Mucosa of descending colon (tissue), 3 donors: Measurements from ENCODE around the gene CIDEB. TPM values are rescaled to one million over a fixed set of nuclear protein-coding genes. Genes with fewer than 3 reads are reported as not detected.

Experiments
- ATAC-seq: fragments of 200-7000 bp; cut with Tn5 transposase; one replicate; pipeline ENCODE4 v1.9.1; 2020; ENCODE audit warnings: mild to moderate bottlenecking, moderate library complexity
- DNase-seq, 3 donors: peaks; one replicate each; pipeline ENCODE4 v3.0.0-alpha.2; 2020
- H3K36me3 ChIP-seq: fragments of 200-600 bp; one replicate; pipeline ENCODE4 v1.8.0; 2021; ENCODE audit warnings: low read depth, mild to moderate bottlenecking
- H3K4me1 ChIP-seq: fragments of 200-600 bp; one replicate; pipeline ENCODE4 v1.8.0; 2021; ENCODE audit warnings: low read depth, mild to moderate bottlenecking
- H3K4me3 ChIP-seq: fragments of 200-600 bp; one replicate; pipeline ENCODE4 v1.8.0; 2021; ENCODE audit warnings: mild to moderate bottlenecking
- H3K9me3 ChIP-seq: fragments of 200-600 bp; one replicate; pipeline ENCODE4 v1.8.0; 2021; ENCODE audit warnings: mild to moderate bottlenecking
- intact Hi-C, 2 donors: fragments of 100-400 bp; cut with DNase I in 1 of 2; cut with micrococcal nuclease in 1 of 2; formaldehyde crosslinking; loops; one replicate each; pipeline versions ENCODE4 v1.11.0 to v1.11.1; 2022; cut with DNase I, micrococcal nuclease
- total RNA-seq, 3 donors: library from RNA; stranded (reverse); fragmentation: NEBNext Ultra II Directional in 2 of 3; extraction: Animal tissue kit (Norgen Biotek cat#: 25700) in 2 of 3; gene quantifications; one replicate each; pipeline versions ENCODE4 v1.2.1 to v1.2.4, GENCODE V29; 2021 to 2023
- TF ChIP-seq, protein P1 (sequence below): fragments of 200-600 bp; IDR thresholded peaks from one replicate; pipeline ENCODE4 v1.8.0; 2022; ENCODE audit warnings: antibody characterized with exemption, mild to moderate bottlenecking
- donor health status: DM: no; HTN: no; CAD: no; lungs with moderate emphysema.
- donor health status: DM: no; HTN: no; CAD: no.
- donor health status: DM: no; HTN: yes; CAD: no.

CIDEB gene
- total RNA-seq, 3 donors from 2014 or later: 8.5 to 15.8 (median 12.1) TPM

DNA sequence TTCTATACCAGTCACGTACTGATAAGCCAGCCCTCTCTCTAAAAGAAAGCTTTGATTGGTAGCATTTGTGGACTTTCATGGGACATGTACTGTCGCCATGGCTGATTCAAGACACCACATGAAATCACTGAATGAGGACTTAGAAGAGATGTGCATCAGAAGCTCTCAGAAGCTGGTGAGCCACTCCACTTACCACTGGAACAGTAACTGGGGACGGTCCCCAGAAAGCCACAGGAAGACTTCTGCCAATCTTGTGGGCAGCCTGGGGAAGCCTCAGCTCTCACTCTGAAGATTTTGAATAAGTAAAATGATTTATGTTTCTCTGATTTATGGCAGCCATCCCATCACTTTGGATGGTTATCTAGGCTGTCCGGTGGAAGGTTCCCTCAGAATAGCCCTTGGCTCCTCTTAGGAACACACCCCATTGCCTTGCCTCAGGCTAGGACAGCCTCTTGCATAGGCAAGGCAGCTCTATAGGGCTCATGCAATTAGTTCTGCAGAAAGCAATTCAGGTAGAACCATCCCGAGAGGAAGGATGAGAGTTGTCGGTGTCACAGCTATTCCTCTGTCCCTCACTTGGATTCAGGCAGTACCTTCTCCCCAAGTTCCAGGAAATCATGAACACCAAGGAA lies 18.0 kb downstream of the CIDEB start:
- Histone ChIP-seq H3K36me3 (no peaks in the 10 kb centered on the region), H3K9me3 (no peaks in the 10 kb centered on the region), H3K4me1 (no peaks in the 10 kb centered on the region), H3K4me3 (no peak overlapping the region)
- TF ChIP-seq, protein P1, sequence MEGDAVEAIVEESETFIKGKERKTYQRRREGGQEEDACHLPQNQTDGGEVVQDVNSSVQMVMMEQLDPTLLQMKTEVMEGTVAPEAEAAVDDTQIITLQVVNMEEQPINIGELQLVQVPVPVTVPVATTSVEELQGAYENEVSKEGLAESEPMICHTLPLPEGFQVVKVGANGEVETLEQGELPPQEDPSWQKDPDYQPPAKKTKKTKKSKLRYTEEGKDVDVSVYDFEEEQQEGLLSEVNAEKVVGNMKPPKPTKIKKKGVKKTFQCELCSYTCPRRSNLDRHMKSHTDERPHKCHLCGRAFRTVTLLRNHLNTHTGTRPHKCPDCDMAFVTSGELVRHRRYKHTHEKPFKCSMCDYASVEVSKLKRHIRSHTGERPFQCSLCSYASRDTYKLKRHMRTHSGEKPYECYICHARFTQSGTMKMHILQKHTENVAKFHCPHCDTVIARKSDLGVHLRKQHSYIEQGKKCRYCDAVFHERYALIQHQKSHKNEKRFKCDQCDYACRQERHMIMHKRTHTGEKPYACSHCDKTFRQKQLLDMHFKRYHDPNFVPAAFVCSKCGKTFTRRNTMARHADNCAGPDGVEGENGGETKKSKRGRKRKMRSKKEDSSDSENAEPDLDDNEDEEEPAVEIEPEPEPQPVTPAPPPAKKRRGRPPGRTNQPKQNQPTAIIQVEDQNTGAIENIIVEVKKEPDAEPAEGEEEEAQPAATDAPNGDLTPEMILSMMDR: no peak
- intact Hi-C loops: no loop called here
- ATAC-seq: no peak
- DNase-seq: no peak

DNA sequence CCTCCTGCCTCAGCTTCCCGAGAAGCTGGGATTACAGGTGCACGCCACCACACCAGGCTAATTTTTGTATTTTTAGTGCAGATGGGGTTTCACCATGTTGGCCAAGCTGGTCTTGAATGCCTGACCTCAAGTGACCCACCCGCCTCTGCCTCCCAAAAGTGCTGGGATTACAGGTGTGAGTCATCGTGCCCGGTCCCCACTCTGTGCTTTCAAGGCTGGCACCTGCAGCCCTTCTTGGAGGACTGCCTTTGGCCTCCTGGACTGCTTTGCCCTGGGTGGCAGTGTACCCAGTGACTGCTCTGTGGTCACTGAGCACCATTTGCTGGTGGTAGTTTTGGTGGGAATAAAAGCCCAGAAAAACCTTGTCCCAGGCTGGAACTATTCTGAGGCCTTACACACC lies 20.8 kb downstream of the CIDEB start:
- DNase-seq (no peak), ATAC-seq (no peak)
- Histone ChIP-seq H3K4me1 (no peaks in the 10 kb centered on the region), H3K4me3 (no peak overlapping the region), H3K36me3 (no peaks in the 10 kb centered on the region), H3K9me3 (no peaks in the 10 kb centered on the region)
- TF ChIP-seq, protein P1: no peak
- intact Hi-C loops: no loop called here

DNA sequence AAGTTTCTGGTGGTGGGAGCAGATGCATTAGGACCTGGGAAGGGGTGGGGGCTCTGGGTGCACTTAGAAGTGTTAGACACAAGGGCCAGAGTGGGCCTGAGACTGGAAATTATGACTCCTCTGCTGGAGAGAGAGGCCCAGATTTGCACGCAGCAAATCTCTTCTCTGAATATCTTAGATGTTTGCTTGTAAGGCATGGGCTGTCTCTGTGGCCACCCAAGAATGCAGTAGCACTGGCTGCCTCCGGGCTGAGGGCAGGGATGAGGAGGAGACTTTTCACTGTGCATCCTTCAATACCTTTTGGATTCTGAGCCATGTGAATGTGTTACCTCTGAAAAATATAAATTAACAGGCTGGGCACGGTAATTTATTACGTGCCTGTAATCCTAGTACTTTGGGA lies 22.4 kb downstream of the CIDEB start:
- TF ChIP-seq, protein P1: no peak
- ATAC-seq: no peak
- H3K9me3 ChIP-seq: no peaks in the 10 kb centered on the region

DNA sequence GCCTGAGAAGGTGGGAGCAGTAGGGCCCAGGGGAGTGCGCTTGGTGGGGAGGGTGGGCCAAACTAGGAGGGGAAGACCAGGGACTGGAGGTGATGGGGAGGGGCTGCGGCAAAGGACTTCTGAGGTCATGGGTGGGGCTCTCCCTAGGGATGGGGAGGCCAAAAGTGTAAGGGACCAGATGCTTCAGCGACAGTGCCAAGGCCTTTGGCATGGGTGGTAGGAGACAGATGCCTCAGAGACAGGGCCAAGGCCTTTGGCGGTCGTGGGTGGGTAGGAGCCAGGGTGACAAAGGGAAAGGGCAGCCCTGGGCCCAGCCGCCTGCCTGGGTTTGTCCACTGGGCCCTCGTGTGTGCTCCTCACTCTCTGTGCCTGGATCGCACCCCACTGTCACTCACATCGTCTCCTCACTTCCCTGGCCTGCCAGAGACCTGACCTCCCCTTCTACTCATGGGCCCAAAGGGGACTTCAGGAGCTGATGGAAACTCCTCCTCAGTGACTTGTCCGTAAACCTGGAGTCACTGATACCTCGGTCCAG lies 23.2 kb downstream of the CIDEB start:
- DNase-seq (no peak), ATAC-seq (no peak)
- Histone ChIP-seq H3K4me1 (no peaks in the 10 kb centered on the region), H3K9me3 (no peaks in the 10 kb centered on the region), H3K36me3 (no peaks in the 10 kb centered on the region), H3K4me3 (no peak overlapping the region)
- TF ChIP-seq, protein P1: no peak
- intact Hi-C loops: no loop called here

More for the DNA sequence above, 22.4 kb downstream of the CIDEB start:
- Histone ChIP-seq H3K36me3 (no peaks in the 10 kb centered on the region), H3K4me1 (no peaks in the 10 kb centered on the region), H3K4me3 (no peak overlapping the region)
- intact Hi-C loops: no loop called here
- no peak for DNase-seq

DNA sequence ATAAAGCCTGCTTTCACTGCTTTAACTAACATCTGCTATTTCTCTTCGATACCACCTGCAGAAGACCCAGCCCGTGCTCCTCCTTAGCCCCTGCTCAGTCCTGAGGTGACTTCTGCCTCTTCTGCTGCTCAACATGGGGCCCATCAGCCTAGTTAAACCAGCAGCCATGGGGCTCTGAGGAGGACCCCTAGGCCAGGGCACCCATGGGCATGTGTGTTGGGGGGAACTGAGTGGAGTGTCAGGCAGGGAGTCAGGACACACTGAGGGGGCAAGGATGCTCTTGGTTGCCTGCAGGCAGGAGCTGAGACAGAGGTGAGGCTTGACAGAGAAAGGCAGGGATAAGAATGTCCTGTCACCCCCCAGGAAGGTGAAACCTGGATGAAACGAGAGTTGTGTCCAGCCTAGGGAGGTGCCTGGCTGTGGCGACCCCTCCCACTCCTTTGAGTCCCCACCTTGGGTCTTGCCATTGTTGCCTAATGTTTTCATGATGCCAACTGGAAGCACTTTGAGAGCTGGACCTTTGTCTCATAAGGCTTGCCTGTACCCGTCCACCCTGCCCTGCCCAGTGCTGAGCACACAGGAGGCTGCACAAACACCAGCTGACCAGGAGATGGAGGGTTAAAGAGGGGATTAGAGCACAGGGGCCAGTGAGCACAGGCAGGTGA lies 23.8 kb downstream of the CIDEB start:
- TF ChIP-seq, protein P1: no peak
- H3K9me3 ChIP-seq: no peaks in the 10 kb centered on the region
- no peak overlapping the region for H3K4me3 ChIP-seq
- no peaks in the 10 kb centered on the region for H3K36me3 ChIP-seq
- no peaks in the 10 kb centered on the region for H3K4me1 ChIP-seq
- ATAC-seq: no peak
- intact Hi-C loops: no loop called here
- DNase-seq: no peak
